Astrocyte of the cerebellum (primary cell): Measurements from ENCODE around the gene KICS2.
"Not testable (repeated sequence)": the region's sequence is repeated elsewhere in the genome, so short reads cannot be mapped to it uniquely, and the experiment has no call there.

Experiments used
- DNase-seq: peaks from one replicate; pipeline ENCODE4 v3.0.0-alpha.2; 2011; ENCODE audit warnings: low read depth
- H3K4me3 ChIP-seq: 2 replicates; pipeline ENCODE4 v1.5.1; 2011; ENCODE audit warnings: mild to moderate bottlenecking, low read depth, low read length, moderate library complexity
- CTCF ChIP-seq: IDR thresholded peaks from 2 replicates; pipeline ENCODE4 v1.5.1; 2012; ENCODE audit warnings: low read length, low read depth, moderate library complexity, mild to moderate bottlenecking; ENCODE audit errors: missing control alignments
- in situ Hi-C: cut with HindIII; loops from 2 replicates; pipeline ENCODE4 v1.10.0; 2017; ENCODE audit warnings: low sequenced_read_pairs

KICS2 gene

DNA sequence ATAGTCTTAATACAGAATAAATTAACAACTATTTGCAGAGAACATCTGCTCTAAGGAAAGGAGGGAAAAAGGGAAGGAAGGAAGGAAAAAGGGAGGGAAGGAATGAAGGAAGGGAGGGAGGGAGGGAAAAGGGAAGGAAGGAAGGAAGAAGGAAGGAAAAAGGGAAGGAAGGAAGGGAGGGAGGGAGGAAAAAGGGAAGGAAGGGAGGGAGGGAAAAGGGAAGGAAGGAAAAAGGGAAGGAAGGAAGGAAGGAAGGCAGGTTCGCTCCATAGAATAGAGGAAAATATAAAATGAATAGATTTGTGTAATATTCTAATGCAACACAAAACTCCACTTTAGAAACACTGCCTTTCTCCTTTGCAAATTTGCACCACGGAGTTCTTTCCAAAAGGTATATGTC, 16.6 kb downstream of the KICS2 start:
- in situ Hi-C loops, result no loop called here
- no peak overlapping the region for H3K4me3 ChIP-seq

GRCh38 chr12:64203775-64204174, 18.3 kb downstream of the KICS2 start:
- no peak for TF ChIP-seq CTCF
- no peak overlapping the region for H3K4me3 ChIP-seq
- no peak for DNase-seq
- in situ Hi-C loops, result no loop called here

More for the DNA sequence above, 16.6 kb downstream of the KICS2 start:
- no peak for TF ChIP-seq CTCF
- no peak for DNase-seq

DNA sequence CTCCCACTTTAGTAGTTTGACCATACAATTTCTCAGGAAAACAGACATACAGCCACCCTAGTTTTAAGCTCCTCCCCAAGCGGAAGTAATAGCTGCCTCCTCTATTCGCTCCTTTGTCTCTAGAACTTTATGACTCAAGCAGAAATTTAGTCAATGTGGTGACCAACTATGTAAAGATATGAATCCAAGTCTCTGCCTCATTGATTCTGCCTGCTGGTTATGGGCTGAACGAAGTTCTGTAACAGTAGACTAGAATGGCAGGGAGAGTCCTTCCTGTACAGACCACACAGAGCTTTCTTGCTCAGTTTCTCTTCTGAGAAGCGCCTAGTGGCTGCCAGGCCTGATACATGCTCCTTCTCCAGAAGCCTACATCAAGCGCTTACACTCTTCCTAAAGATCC, 19.1 kb downstream of the KICS2 start:
- TF ChIP-seq CTCF, result no peak
- in situ Hi-C loops, result no loop called here

DNA sequence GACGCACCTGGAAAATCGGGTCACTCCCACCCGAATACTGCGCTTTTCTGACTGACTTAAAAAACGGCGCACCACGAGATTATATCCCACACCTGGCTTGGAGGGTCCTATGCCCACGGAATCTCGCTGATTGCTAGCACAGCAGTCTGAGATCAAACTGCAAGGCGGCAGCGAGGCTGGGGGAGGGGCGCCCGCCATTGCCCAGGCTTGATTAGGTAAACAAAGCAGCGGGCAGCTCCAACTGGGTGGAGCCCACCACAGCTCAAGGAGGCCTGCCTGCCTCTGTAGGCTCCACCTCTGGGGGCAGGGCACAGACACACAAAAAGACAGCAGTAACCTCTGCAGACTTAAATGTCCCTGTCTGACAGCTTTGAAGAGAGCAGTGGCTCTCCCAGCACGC, 26.3 kb downstream of the KICS2 start:
- in situ Hi-C loops, DNase-seq, H3K4me3 ChIP-seq: not testable (repeated sequence)

More for the DNA sequence above, 19.1 kb downstream of the KICS2 start:
- DNase-seq, result no peak
- no peak overlapping the region for H3K4me3 ChIP-seq

- no peak overlapping the region for H3K4me3 ChIP-seq
- in situ Hi-C loops, result no loop called here
- no peak for TF ChIP-seq CTCF
- DNase-seq, result no peak
Observed at GRCh38 chr12:64194333-64195149, 27.6 kb downstream of the KICS2 start.

GRCh38 chr12:64193931-64194330, 28.2 kb downstream of the KICS2 start:
- no peak for DNase-seq
- in situ Hi-C loops, result no loop called here

More at GRCh38 chr12:64193931-64194330, 28.2 kb downstream of the KICS2 start:
- H3K4me3 ChIP-seq, result no peak overlapping the region
- TF ChIP-seq CTCF, result no peak
